HS-27A (cell line): ENCODE measurements around the gene PHETA2.
"Not testable (repeated sequence)": the region's sequence is repeated elsewhere in the genome, so short reads cannot be mapped to it uniquely, and the experiment has no call there.

ENCODE experiments used
- DNase-seq: peaks from one replicate; pipeline ENCODE4 v3.0.0-alpha.2; 2012; ENCODE audit warnings: low read depth, missing footprints

The PHETA2 gene

DNA sequence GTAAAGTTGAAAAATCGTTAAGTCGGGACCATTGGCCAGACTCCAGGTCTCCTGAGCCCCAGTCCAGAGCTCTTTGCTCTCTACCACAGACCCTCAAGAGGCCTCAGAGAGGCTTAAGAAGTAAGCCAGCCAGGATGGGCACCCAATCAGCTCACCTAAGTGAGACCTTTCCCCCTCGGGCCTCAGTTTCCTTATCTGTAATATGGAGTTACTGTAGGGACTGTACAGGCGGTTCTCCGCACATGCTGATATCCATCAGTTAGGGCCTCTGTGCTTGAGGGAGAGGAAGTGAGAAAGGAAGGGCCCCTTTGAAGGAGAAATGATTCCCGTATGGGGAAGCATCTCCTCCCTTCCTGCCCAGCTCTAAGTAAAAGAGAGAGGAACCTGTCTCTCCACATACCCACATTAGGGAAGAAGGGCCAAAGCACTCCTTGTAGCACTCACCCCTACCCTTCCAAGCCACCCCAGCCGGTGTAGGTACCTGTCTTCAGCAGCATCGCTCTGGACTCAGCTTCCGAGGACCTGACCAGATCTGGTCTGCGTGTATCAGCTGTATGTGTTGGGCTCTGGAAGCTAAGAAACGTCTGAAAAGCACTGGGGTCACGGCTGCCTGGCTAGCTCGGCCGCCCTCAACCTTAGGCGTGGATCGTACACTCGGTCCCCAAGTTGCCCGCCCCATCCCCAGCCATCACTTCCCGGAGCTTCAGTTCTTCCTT, 4.1 kb upstream of the PHETA2 start:
- no peak for DNase-seq

GRCh38 chr22:42070517-42071422, 3.3 kb upstream of the PHETA2 start, which contains the start of gene NAGA:
Gene NAGA (minus strand): TSS chr22:42070812. CDS start chr22:42070297, 515 bp downstream.
- DNase-seq, result peak; percentile 88

DNA sequence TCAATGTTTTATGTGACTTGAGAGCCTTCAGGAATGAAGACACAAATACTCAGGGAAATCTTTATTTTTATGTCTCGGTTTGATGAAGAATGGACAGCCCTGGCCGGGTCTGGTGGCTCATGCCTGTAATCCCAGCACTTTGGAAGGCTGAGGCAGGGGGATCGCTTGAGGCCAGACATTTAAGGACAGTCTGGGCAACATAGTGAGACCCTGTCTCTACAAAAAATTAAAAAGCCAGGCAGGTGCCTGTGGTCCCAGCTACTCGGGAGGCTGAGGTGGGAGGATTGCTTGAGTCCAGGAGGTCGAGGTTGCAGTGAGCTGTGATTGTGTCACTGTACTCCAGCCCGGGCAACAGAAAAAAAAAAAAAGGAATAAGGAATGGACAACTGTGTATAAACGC, 2.5 kb upstream of the PHETA2 start:
- DNase-seq, result not testable (repeated sequence)

GRCh38 chr22:42072606-42073330, 1.3 kb upstream of the PHETA2 start:
- no peak for DNase-seq

- DNase-seq, result no peak
Measured at GRCh38 chr22:42073621-42074041, 417 bp upstream of the PHETA2 start.

GRCh38 chr22:42074846-42075676, 1.0 kb downstream of the PHETA2 start:
- no peak for DNase-seq

DNA sequence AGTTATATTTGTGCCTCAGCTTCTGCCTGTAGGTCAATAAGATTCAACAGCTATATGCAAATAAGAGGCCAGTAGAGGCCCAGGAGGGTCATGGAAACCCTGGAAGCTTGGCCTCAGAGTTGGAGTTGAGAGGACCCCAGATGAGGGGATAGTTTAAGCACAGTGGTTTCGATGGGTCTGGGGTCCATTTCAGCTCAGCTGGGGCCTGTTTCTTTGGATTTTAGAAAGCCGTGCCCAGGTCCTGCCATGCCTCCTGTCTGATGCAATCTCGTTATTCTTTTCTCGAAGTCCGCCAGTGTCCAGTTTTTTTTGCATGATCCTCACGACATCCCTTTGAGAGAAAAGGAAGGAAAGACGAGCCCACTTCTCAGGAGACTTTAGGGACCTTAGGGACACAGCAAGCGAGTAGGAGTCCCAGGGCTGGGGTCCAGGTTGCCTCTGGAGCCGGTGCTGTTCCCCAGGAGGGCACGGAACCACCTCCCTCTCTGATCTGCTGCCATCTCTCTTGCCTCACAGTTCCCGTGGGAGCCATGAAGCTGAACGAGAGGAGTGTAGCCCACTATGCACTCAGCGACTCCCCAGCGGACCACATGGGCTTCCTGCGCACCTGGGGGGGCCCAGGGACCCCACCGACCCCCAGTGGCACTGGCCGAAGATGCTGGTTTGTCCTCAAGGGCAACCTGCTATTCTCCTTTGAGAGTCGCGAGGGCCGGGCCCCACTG, 2.9 kb downstream of the PHETA2 start:
- DNase-seq, result no peak

GRCh38 chr22:42077486-42078125, 3.6 kb downstream of the PHETA2 start:
- DNase-seq, result no peak

DNA sequence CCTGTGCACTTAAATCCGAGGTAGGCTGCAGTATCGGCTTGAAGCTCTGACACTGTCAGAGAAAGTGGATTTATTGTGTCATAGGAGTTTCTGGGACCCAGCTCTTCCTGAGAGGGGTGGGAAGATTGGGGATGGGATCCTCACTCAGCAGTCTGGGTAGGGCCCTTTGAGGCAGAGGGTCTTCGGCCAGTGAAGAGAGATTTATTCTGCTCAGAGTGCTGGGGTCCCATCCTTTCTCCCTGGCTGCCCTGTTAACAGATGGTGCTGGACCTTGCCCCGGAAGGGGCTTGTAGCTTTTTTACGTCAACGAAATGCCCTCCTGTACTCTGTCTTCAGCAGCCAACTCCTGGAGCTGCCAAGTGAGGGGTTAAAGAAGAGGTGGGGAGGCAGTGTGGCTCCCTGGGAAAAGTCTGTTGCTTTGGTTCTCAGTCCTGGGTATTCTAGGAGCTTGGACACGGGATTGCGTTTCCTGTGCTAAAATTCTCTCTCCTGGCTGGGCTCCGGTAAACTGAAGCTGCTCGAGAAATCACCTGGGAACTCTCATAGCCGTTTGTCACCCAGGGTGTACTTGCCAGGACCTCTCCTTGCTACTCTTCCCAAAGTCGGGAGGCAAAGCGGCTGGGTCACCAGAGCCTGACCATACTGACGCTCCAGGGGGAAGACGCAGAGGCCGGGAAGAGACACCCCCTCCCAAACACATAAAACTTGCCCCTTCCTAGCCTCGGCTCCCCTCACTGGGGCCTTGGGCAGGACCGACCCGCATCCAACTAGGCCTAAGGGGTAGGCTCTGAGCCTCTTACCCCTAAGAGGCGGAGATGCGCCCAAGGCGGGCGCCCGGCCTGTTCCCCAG, 4.6 kb downstream of the PHETA2 start:
- DNase-seq, result no peak

- peak; percentile 92 for DNase-seq
Measured at GRCh38 chr22:42079319-42080251, 5.5 kb downstream of the PHETA2 start, which contains the start of gene SMDT1. Gene SMDT1 (plus strand): TSS chr22:42079700. CDS start chr22:42079769, 69 bp downstream.

GRCh38 chr22:42080287-42080686, 6.2 kb downstream of the PHETA2 start:
- DNase-seq, result no peak

DNA sequence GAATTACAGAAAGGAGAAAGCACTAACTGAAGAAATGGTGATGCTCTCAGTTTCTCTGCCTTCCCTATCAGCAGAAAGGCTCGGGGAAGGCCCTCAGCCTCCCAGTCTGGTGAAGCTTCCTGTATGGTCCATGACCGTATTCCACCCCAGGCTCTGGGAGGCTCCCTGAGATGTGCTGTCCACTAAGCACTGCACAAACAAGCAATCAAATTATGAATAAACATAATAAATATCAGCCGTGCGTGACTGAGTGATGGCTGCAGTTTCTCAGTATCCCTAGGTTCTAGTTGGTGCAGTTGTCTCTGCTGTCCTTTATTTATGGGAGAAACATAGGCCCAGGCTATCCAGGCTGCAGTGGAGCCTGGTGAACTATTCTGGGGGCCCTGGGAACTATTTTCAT, 9.1 kb downstream of the PHETA2 start:
- DNase-seq, result no peak

- no peak for DNase-seq
Measured at GRCh38 chr22:42084874-42085273, 10.8 kb downstream of the PHETA2 start.

DNA sequence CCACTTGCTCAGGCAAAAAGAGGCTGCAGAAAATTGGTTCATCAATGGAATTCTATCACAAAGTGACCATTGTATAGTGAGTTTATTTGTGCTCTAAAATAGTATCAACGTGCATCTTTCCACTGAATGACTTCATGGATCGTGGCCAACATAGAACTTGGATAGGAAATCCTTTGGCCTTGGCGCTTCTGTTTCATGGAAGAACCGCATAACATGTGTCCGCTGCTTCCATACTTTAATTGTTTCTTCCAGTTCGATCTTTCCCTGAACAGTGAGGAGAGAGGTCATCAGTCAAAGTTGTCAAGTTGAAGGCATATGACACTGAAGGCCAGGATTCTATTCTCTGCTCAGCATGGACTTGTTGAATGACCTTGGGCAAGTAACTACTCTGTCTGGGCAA, 12.0 kb downstream of the PHETA2 start:
- DNase-seq, result no peak

DNA sequence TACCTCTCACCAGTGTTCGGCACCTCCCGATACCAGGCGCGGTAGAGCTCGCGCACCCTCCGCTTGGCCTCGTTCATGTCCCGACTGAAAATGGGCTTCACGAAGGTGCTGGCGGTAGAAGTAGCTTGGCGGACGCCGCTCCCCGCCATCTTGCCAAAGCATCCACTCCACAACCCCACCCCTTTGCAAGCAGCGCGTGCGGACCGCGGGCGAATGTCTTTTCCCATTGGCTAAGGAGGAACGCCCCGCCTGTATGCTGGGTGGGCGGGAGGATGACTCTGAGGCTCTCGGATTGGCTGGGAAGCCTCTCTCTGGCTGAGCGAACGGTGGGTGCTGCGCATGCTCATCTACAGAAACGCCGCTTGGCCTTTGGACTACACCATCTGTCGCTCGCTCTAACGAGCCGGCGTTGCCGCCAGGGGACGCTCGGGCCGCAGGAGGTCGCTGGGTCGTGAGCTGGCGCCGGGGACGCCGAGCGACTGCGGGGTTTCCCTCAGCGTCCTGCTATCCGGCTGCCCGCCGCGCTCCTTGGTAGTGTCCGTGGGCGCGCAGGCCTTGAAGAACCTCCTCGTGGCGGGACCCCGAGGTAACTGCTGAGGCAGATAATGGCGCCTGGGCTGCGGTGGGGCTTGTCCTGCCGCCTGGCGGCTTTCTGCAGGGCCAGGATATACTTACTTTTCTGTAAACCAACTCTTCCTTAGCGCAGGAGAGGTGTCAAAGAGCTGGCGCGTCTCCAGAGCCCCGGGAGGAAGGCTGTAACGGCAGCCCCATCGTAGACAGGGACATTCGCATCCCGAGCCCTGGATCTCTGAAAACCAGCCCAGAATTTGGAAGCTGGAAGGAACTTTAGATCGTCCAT, 16.8 kb downstream of the PHETA2 start, which contains the start of gene NDUFA6:
TSS of gene NDUFA6 (minus strand) at position 177 of the 859 bp plus-strand sequence. CDS start at position 149, 28 bp downstream.
- DNase-seq, result peak; percentile 92

DNA sequence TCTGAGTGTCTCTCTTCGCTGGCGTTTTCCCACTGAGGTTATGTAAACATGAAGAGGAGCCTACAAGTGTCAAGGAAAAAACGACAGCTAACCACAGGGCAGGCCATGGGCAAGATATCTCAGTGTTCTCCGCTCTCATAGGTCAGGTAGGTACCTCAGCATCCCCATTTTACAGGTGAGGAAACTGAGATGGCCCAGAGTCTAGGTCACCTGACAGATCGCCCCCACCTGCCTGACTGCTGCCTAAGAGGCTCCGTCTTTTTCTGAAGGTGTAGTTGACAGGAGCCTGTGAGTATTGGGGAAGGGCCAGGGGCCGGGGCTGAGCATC, 17.4 kb downstream of the PHETA2 start:
- no peak for DNase-seq

GRCh38 chr22:42101199-42101598, 27.2 kb downstream of the PHETA2 start:
- no peak for DNase-seq
